Activated T-helper 1 cell treated with anti-CD3 and anti-CD28 coated beads, Interleukin-2, amount 50 U/mL, for 16 hours (primary cell): ENCODE results near the gene PACC1.
"Not testable (repeated sequence)": the region's sequence is repeated elsewhere in the genome, so short reads cannot be mapped to it uniquely, and the experiment has no call there.

Experiments used
- DNase-seq, 2 donors: peaks; one replicate each; pipeline ENCODE4 v3.0.0-alpha.2; 2020; ENCODE audit warnings: low read depth in 1 of 2, low spot score in 1 of 2

Gene PACC1

DNA sequence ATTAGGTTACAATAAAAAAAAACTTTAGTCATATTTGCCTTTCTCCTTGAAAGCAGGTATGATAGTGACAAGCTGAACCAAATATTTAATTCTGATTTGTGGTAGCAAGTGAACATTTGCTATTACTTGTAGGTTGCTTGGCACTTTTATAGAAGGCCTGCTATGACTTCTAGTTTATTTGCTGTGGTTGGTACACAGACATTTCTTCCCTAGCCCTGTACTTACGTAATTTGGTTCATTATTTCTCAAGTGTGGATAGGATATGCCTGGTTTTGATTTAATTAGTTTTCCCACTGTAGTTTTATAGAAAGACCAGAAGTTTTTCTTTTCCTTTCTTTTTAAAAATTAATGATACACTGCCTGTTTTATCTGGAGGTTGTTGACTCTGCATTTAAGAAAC is 73.6 kb downstream of the PACC1 start:
- no peak for DNase-seq

GRCh38 chr1:212329105-212329504 is 85.6 kb downstream of the PACC1 start:
- DNase-seq, result no peak

GRCh38 chr1:212328248-212328647 is 86.4 kb downstream of the PACC1 start:
- no peak for DNase-seq

GRCh38 chr1:212326541-212326940 is 88.1 kb downstream of the PACC1 start:
- DNase-seq, result no peak

DNA sequence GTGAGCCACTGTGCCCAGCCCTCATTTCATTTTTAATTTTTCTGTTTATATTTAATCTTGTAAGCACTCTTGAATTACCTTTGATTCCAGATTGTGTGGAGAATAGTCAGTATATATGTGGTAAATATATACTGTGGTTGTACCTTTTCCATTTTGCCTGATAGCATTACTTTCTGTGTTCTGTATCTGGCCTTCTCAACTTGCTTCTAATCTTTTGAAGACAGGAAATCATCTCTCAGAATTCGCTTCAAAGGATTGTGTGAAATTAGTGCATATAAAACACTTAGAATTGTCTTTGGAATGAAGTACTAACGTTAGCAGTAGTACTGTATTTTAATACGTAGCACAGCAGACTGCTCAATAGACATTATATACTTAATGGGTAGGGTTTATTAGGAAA is 91.6 kb downstream of the PACC1 start:
- no peak for DNase-seq

- DNase-seq, result not testable (repeated sequence)
These were observed 93.7 kb downstream of the PACC1 start for GRCh38 chr1:212321031-212321430.

GRCh38 chr1:212317916-212318315 is 96.8 kb downstream of the PACC1 start:
- no peak for DNase-seq

DNA sequence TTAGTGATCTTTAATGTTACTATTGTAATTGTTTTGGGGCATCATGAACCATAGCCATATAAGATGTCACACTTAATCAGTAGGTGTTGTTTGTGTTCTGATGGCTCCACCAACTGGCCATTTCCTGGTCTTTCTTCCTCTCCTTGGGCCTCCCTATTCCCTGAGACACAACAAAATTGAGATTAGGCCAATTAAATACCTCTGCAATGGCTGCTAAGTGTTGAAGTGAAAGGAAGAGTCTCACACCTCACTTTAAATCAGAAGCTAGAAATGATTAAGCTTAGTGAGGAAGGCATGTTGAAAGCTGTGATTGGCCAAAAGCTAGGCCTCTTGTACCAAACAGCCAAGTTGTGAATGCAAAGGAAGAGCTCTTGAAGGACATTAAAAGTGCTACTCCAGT is 98.8 kb downstream of the PACC1 start:
- DNase-seq, result no peak

GRCh38 chr1:212315184-212315583 is 99.5 kb downstream of the PACC1 start:
- DNase-seq, result no peak
